Effector memory CD8-positive, alpha-beta T cell (primary cell): ENCODE data around the gene PRCC.

ENCODE experiments used
- ATAC-seq: fragments of 150-1000 bp; cut with Tn5 transposase; replicated peaks from 2 replicates; pipeline ENCODE4 v1.10.0; 2021; ENCODE audit warnings: mild to moderate bottlenecking, moderate library complexity
- DNase-seq, 3 experiments: peaks; one replicate each; pipeline ENCODE4 v3.0.0; 2021
- H3K27ac Mint-ChIP-seq, 2 donors: one replicate each; pipeline ENCODE4 v1.8.0; 2022; ENCODE audit warnings: mild to moderate bottlenecking in 2 of 2, mixed read lengths in 2 of 2, moderate library complexity in 2 of 2
- H3K27me3 Mint-ChIP-seq, 2 donors: one replicate each; pipeline ENCODE4 v1.8.0; 2022; ENCODE audit warnings: mixed read lengths in 2 of 2
- H3K36me3 Mint-ChIP-seq: one replicate; pipeline ENCODE4 v1.8.0; 2022; ENCODE audit warnings: mild to moderate bottlenecking, moderate library complexity, mixed read lengths; ENCODE audit not compliant: insufficient read depth
- H3K4me1 Mint-ChIP-seq, 2 donors: one replicate each; pipeline ENCODE4 v1.8.0; 2022; ENCODE audit warnings: low read depth in 2 of 2, mixed read lengths in 2 of 2
- H3K4me3 Mint-ChIP-seq, 2 donors: one replicate each; pipeline ENCODE4 v1.8.0; 2022; ENCODE audit warnings: mild to moderate bottlenecking in 2 of 2, mixed read lengths in 2 of 2, moderate library complexity in 2 of 2
- H3K9me3 Mint-ChIP-seq, 2 donors: one replicate each; pipeline ENCODE4 v1.8.0; 2022; ENCODE audit warnings: mixed read lengths in 2 of 2

The PRCC gene

GRCh38 chr1:156834322-156834721 lies 67.0 kb downstream of the PRCC start:
- Mint-ChIP-seq H3K4me3 (no peak overlapping the region), H3K36me3 (peaks cover under 1% of the 10 kb centered on the region), H3K9me3 (no peaks in the 10 kb centered on the region), H3K27me3 (peaks cover 18 to 72% of the 10 kb centered on the region in 2 donors), H3K27ac (peak overlapping the region in 1 of 2 donors; percentile 57), H3K4me1 (peaks cover 15 to 32% of the 10 kb centered on the region in 2 donors)
- no peak for DNase-seq
- no peak for ATAC-seq

GRCh38 chr1:156836041-156836654 lies 68.8 kb downstream of the PRCC start:
- Mint-ChIP-seq H3K36me3 (peaks cover 3% of the 10 kb centered on the region), H3K27ac (peak overlapping the region; percentile 88), H3K27me3 (peaks cover 28 to 78% of the 10 kb centered on the region in 2 donors), H3K9me3 (no peaks in the 10 kb centered on the region), H3K4me1 (peaks cover 15 to 32% of the 10 kb centered on the region in 2 donors), H3K4me3 (peak overlapping the region; percentile 4 to 28)
- ATAC-seq (peak; percentile 80), DNase-seq (peak in 1 of 3 experiments; percentile 31)

- Mint-ChIP-seq H3K27ac (peak overlapping the region in 1 of 2 donors; percentile 15), H3K36me3 (peaks cover 3% of the 10 kb centered on the region), H3K4me3 (no peak overlapping the region), H3K27me3 (peaks cover 26 to 78% of the 10 kb centered on the region in 2 donors), H3K9me3 (no peaks in the 10 kb centered on the region), H3K4me1 (peaks cover 15 to 32% of the 10 kb centered on the region in 2 donors)
- DNase-seq: no peak
- no peak for ATAC-seq
Measured at GRCh38 chr1:156836892-156837291, 69.6 kb downstream of the PRCC start.

- peaks cover 42 to 86% of the 10 kb centered on the region in 2 donors for H3K27me3 Mint-ChIP-seq
- DNase-seq: peak; percentile 47 to 61 (median 49)
Measured at GRCh38 chr1:156838972-156839371, 71.6 kb downstream of the PRCC start.

GRCh38 chr1:156839426-156840109 lies 72.2 kb downstream of the PRCC start:
- Mint-ChIP-seq H3K4me3 (no peak overlapping the region), H3K27me3 (peaks cover 44 to 86% of the 10 kb centered on the region in 2 donors), H3K36me3 (peaks cover 3% of the 10 kb centered on the region), H3K4me1 (peaks cover 18 to 25% of the 10 kb centered on the region in 2 donors), H3K27ac (no peak overlapping the region), H3K9me3 (no peaks in the 10 kb centered on the region)
- ATAC-seq: no peak
- DNase-seq: no peak

More at GRCh38 chr1:156838972-156839371, 71.6 kb downstream of the PRCC start:
- ATAC-seq: peak; percentile 62
- H3K4me1 Mint-ChIP-seq: peaks cover 16 to 26% of the 10 kb centered on the region in 2 donors
- H3K27ac Mint-ChIP-seq: peak overlapping the region in 1 of 2 donors; percentile 56
- H3K9me3 Mint-ChIP-seq: no peaks in the 10 kb centered on the region
- no peak overlapping the region for H3K4me3 Mint-ChIP-seq
- peaks cover 3% of the 10 kb centered on the region for H3K36me3 Mint-ChIP-seq

- ATAC-seq (no peak), DNase-seq (no peak)
- no peaks in the 10 kb centered on the region for H3K9me3 Mint-ChIP-seq
- H3K27me3 Mint-ChIP-seq: peaks cover 48 to 90% of the 10 kb centered on the region in 2 donors
- no peak overlapping the region for H3K4me3 Mint-ChIP-seq
- H3K36me3 Mint-ChIP-seq: peaks cover 3% of the 10 kb centered on the region
- H3K27ac Mint-ChIP-seq: no peak overlapping the region
- peaks cover 22 to 25% of the 10 kb centered on the region in 2 donors for H3K4me1 Mint-ChIP-seq
Measured at GRCh38 chr1:156840186-156840897, 73.0 kb downstream of the PRCC start.

GRCh38 chr1:156840898-156841279 lies 73.6 kb downstream of the PRCC start:
- Mint-ChIP-seq H3K4me1 (peaks cover 22 to 23% of the 10 kb centered on the region in 2 donors), H3K27me3 (peaks cover 53 to 91% of the 10 kb centered on the region in 2 donors)
- ATAC-seq: no peak

GRCh38 chr1:156841295-156841855 lies 74.0 kb downstream of the PRCC start:
- Mint-ChIP-seq H3K27ac (no peak overlapping the region), H3K4me1 (peaks cover 17 to 19% of the 10 kb centered on the region in 2 donors), H3K27me3 (peaks cover 57 to 91% of the 10 kb centered on the region in 2 donors), H3K4me3 (no peak overlapping the region), H3K36me3 (peaks cover 3% of the 10 kb centered on the region), H3K9me3 (no peaks in the 10 kb centered on the region)
- no peak for ATAC-seq
- DNase-seq: no peak

More at GRCh38 chr1:156840898-156841279, 73.6 kb downstream of the PRCC start:
- Mint-ChIP-seq H3K9me3 (no peaks in the 10 kb centered on the region), H3K36me3 (peaks cover 3% of the 10 kb centered on the region), H3K27ac (no peak overlapping the region), H3K4me3 (no peak overlapping the region)
- no peak for DNase-seq

- ATAC-seq: no peak
- H3K4me1 Mint-ChIP-seq: peaks cover 16% of the 10 kb centered on the region in 2 donors
- H3K36me3 Mint-ChIP-seq: peaks cover 3% of the 10 kb centered on the region
- H3K4me3 Mint-ChIP-seq: no peak overlapping the region
- no peak for DNase-seq
- no peak overlapping the region for H3K27ac Mint-ChIP-seq
- no peaks in the 10 kb centered on the region for H3K9me3 Mint-ChIP-seq
- H3K27me3 Mint-ChIP-seq: peaks cover 57 to 94% of the 10 kb centered on the region in 2 donors
Measured at GRCh38 chr1:156842618-156843300, 75.4 kb downstream of the PRCC start.

- Mint-ChIP-seq H3K9me3 (no peaks in the 10 kb centered on the region), H3K4me1 (peaks cover 20 to 22% of the 10 kb centered on the region in 2 donors), H3K27me3 (peaks cover 53 to 94% of the 10 kb centered on the region in 2 donors), H3K36me3 (peaks cover 3% of the 10 kb centered on the region), H3K4me3 (peak overlapping the region in 1 of 2 donors; percentile 64), H3K27ac (no peak overlapping the region)
- no peak for ATAC-seq
- no peak for DNase-seq
Measured at GRCh38 chr1:156844102-156844501, 76.8 kb downstream of the PRCC start.

GRCh38 chr1:156844638-156845037 lies 77.3 kb downstream of the PRCC start:
- Mint-ChIP-seq H3K27ac (no peak overlapping the region), H3K4me3 (peak overlapping the region; percentile 55 to 67), H3K9me3 (no peaks in the 10 kb centered on the region), H3K4me1 (peaks cover 22 to 23% of the 10 kb centered on the region in 2 donors), H3K36me3 (no peaks in the 10 kb centered on the region), H3K27me3 (peaks cover 51 to 88% of the 10 kb centered on the region in 2 donors)
- no peak for DNase-seq
- no peak for ATAC-seq

- Mint-ChIP-seq H3K9me3 (no peaks in the 10 kb centered on the region), H3K27ac (no peak overlapping the region), H3K4me1 (peaks cover 22 to 23% of the 10 kb centered on the region in 2 donors), H3K27me3 (peaks cover 47 to 82% of the 10 kb centered on the region in 2 donors), H3K4me3 (peak overlapping the region; percentile 55 to 67), H3K36me3 (no peaks in the 10 kb centered on the region)
- DNase-seq (peak in 2 of 3 experiments; percentile 21), ATAC-seq (peak; percentile 51)
Measured at GRCh38 chr1:156845055-156845952, 78.0 kb downstream of the PRCC start.
